ENCODE measurements around the gene SBF1.

GRCh38 chr22:50437511-50438304 lies 37.1 kb downstream of the SBF1 start:
- TF ChIP-seq POLR2AphosphoS5 (IDR thresholded peaks at IDR 0.05; ENCODE audit: borderline replicate concordance, low read depth, low read length), result no peak
- TF ChIP-seq EZH2 (IDR thresholded peaks at IDR 0.05), result no peak

Measured in SK-N-MC (cell line).